ENCODE data around the gene FBXL7. TPM values are rescaled to one million over a fixed set of nuclear protein-coding genes. Genes with fewer than 3 reads are reported as not detected.
A peak's percentile ranks its signal among the peaks of the same experiment; 100 is the strongest.

The FBXL7 gene
- total RNA-seq, 4 donors from 2014 or later: 2.1 to 25.6 (median 6.5) TPM

DNA sequence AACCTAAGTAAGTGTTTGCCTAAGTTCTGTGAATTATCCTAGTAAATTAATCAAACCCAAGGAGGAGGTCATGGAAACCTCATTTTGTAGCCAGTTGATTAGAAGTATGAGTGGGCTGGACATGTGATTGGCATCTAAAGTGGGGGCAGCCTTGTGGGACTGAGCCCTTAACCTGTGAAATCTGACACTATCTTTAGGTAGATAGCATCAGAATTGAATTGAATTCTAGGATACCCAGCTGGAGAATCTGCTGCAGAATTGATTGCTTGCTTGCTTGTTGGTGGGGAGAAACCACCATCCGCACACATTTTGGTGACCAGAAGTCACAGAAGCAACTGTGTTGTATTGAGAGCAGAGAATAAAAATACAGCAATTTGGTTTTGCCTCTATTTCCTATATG is 97.0 kb downstream of the FBXL7 start:
- H3K36me3 ChIP-seq: no peaks in the 10 kb centered on the region

DNA sequence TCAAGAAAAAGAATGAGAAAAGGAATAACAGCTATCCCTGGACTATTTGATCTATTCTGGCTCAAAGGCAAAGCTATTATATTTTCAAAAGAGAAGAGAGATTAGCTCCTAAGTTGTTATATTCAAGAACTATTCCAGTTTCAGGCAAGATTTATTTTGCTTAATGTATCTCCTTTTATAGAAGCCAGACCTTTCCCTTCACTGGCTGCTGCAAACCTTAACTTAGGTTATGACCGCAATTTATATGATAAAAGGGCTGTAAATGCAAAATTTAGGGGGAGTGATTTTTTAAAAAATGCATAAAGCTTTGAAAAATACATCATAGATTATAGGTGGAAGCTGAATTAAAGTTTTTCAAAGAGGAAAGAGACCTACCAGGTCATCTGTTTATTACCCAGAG is 97.8 kb downstream of the FBXL7 start:
- H3K9me3 ChIP-seq: no peaks in the 10 kb centered on the region
- TF ChIP-seq POLR2A (IDR thresholded peaks at IDR 0.05) (no peak), CTCF (IDR thresholded peaks at IDR 0.05) (no peak)
- DNase-seq: no peak
- no peak overlapping the region for H3K4me3 ChIP-seq
- H3K27me3 ChIP-seq: no peaks in the 10 kb centered on the region
- H3K27ac ChIP-seq: no peak overlapping the region
- no peaks in the 10 kb centered on the region for H3K4me1 ChIP-seq
- no peaks in the 10 kb centered on the region for H3K36me3 ChIP-seq

More for the DNA sequence above, 97.0 kb downstream of the FBXL7 start:
- H3K9me3 ChIP-seq: no peaks in the 10 kb centered on the region
- H3K4me3 ChIP-seq: no peak overlapping the region
- no peaks in the 10 kb centered on the region for H3K27me3 ChIP-seq
- no peak for DNase-seq
- H3K27ac ChIP-seq: no peak overlapping the region
- no peak for TF ChIP-seq CTCF (IDR thresholded peaks at IDR 0.05)
- TF ChIP-seq POLR2A (IDR thresholded peaks at IDR 0.05): no peak
- no peaks in the 10 kb centered on the region for H3K4me1 ChIP-seq

- Histone ChIP-seq H3K27me3 (no peaks in the 10 kb centered on the region), H3K9me3 (no peaks in the 10 kb centered on the region), H3K36me3 (no peaks in the 10 kb centered on the region), H3K4me3 (no peak overlapping the region), H3K27ac (no peak overlapping the region), H3K4me1 (no peaks in the 10 kb centered on the region)
- TF ChIP-seq CTCF (IDR thresholded peaks at IDR 0.05) (peak in 4 of 6 experiments; percentile 7 to 33 (median 18)), POLR2A (IDR thresholded peaks at IDR 0.05) (no peak)
- no peak for DNase-seq
Measured at GRCh38 chr5:15598294-15598902, 98.4 kb downstream of the FBXL7 start.

DNA sequence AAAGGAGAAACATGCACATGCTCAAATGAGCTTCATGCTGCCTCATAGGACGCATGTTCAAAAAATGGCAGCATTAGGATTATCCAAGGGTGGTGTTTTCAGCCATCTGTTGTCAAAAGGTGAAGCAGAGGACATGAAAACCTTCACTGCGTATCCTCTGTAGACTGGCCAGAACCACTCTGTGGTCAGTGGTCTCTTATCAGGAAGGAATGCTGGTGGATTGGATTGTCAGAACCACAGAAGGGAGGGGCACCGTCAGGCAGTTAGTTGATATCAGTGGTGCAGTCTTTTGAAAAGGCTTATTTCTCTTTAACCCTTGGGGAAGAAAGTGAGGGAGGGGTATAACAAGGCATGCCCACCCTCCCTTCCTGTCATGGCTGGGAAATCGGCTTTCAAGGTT is 100.1 kb downstream of the FBXL7 start:
- H3K4me3 ChIP-seq: no peak overlapping the region
- TF ChIP-seq POLR2A (IDR thresholded peaks at IDR 0.05): no peak
- TF ChIP-seq CTCF (IDR thresholded peaks at IDR 0.05): no peak
- H3K9me3 ChIP-seq: no peaks in the 10 kb centered on the region
- no peak overlapping the region for H3K27ac ChIP-seq
- H3K36me3 ChIP-seq: no peaks in the 10 kb centered on the region
- DNase-seq: no peak
- H3K4me1 ChIP-seq: no peaks in the 10 kb centered on the region
- no peaks in the 10 kb centered on the region for H3K27me3 ChIP-seq

GRCh38 chr5:15601274-15601673 is 101.3 kb downstream of the FBXL7 start:
- H3K9me3 ChIP-seq: no peaks in the 10 kb centered on the region
- H3K4me3 ChIP-seq: no peak overlapping the region
- no peak for DNase-seq
- H3K4me1 ChIP-seq: no peaks in the 10 kb centered on the region
- H3K27ac ChIP-seq: no peak overlapping the region
- no peaks in the 10 kb centered on the region for H3K27me3 ChIP-seq
- H3K36me3 ChIP-seq: no peaks in the 10 kb centered on the region
- TF ChIP-seq POLR2A (IDR thresholded peaks at IDR 0.05) (no peak), CTCF (IDR thresholded peaks at IDR 0.05) (no peak)

DNA sequence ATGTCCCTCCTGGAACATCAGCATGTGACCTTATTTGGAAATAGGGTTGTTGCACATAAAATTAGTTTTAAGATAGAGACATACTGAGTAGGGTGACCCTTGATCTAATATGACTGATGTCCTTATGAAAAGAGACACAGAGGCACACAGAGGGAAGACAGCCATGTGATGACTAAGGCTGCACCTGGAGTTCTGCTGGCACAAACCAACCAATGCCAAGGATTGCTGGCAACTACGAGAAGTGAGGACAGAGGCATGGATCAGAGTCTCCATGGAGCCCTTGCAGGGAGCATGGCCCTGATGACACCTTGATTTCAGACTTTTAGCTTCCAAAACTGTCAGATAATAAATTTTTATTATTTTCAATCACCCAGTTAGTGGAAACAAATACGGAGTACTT is 101.9 kb downstream of the FBXL7 start:
- no peak overlapping the region for H3K27ac ChIP-seq
- H3K36me3 ChIP-seq: no peaks in the 10 kb centered on the region
- no peak for DNase-seq
- TF ChIP-seq CTCF (IDR thresholded peaks at IDR 0.05): no peak
- TF ChIP-seq POLR2A (IDR thresholded peaks at IDR 0.05): no peak
- no peaks in the 10 kb centered on the region for H3K9me3 ChIP-seq
- H3K4me1 ChIP-seq: no peaks in the 10 kb centered on the region
- H3K4me3 ChIP-seq: no peak overlapping the region
- no peaks in the 10 kb centered on the region for H3K27me3 ChIP-seq
